RWPE2 (cell line): ENCODE results near the gene TBXT.
"Not testable (repeated sequence)": the region's sequence is repeated elsewhere in the genome, so short reads cannot be mapped to it uniquely, and the experiment has no call there.

Source experiments
- ATAC-seq: fragments of 200-7000 bp; cut with Tn5 transposase; 3 replicates; pipeline ENCODE4 v1.9.1; 2021; ENCODE audit warnings: low read depth
- DNase-seq: peaks from one replicate; pipeline ENCODE4 v3.0.0-alpha.2; 2020; ENCODE audit warnings: low spot score
- H3K27ac ChIP-seq: fragments of 450-650 bp; 2 replicates; pipeline ENCODE4 v1.5.1; 2017; ENCODE audit warnings: mild to moderate bottlenecking; ENCODE audit not compliant: poor library complexity, severe bottlenecking
- H3K27me3 ChIP-seq: fragments of 250-450 bp; sonication (Bioruptor Pico); 2 replicates; pipeline ENCODE4 v1.5.1; 2021; ENCODE audit warnings: mild to moderate bottlenecking, moderate library complexity; ENCODE audit not compliant: insufficient read depth, poor library complexity, severe bottlenecking
- H3K36me3 ChIP-seq: fragments of 250-450 bp; sonication (Bioruptor Pico); 2 replicates; pipeline ENCODE4 v1.5.1; 2020; ENCODE audit warnings: low read depth, mild to moderate bottlenecking, moderate library complexity
- H3K4me1 ChIP-seq: fragments of 250-450 bp; sonication (Bioruptor Pico); 2 replicates; pipeline ENCODE4 v1.5.1; 2021; ENCODE audit warnings: mild to moderate bottlenecking, moderate library complexity; ENCODE audit not compliant: insufficient read depth, poor library complexity, severe bottlenecking
- H3K4me3 ChIP-seq: fragments of 250-450 bp; sonication (Bioruptor Pico); 2 replicates; pipeline ENCODE4 v1.5.1; 2021; ENCODE audit warnings: mild to moderate bottlenecking, moderate library complexity; ENCODE audit not compliant: severe bottlenecking
- H3K9me3 ChIP-seq: fragments of 250-450 bp; sonication (Bioruptor Pico); 2 replicates; pipeline ENCODE4 v1.5.1; 2021; ENCODE audit warnings: mild to moderate bottlenecking, moderate library complexity; ENCODE audit not compliant: severe bottlenecking
- CTCF ChIP-seq: fragments of 450-650 bp; IDR thresholded peaks from one replicate; pipeline ENCODE4 v1.5.1; 2017; ENCODE audit warnings: mild to moderate bottlenecking, moderate library complexity; ENCODE audit not compliant: poor library complexity, severe bottlenecking

The TBXT gene

GRCh38 chr6:166192136-166192535 lies 24.5 kb upstream of the TBXT start:
- DNase-seq (no peak), ATAC-seq (no peak)
- H3K27me3 ChIP-seq = peaks cover 3% of the 10 kb centered on the region
- no peaks in the 10 kb centered on the region for H3K36me3 ChIP-seq
- TF ChIP-seq CTCF = no peak
- H3K4me3 ChIP-seq = no peak overlapping the region
- no peaks in the 10 kb centered on the region for H3K9me3 ChIP-seq
- no peaks in the 10 kb centered on the region for H3K4me1 ChIP-seq
- H3K27ac ChIP-seq = no peak overlapping the region

- no peak for TF ChIP-seq CTCF
- no peak overlapping the region for H3K27ac ChIP-seq
- H3K4me1 ChIP-seq = no peaks in the 10 kb centered on the region
- H3K27me3 ChIP-seq = no peaks in the 10 kb centered on the region
- no peak overlapping the region for H3K4me3 ChIP-seq
- H3K9me3 ChIP-seq = no peaks in the 10 kb centered on the region
- H3K36me3 ChIP-seq = no peaks in the 10 kb centered on the region
- ATAC-seq = no peak
- DNase-seq = no peak
Observed at GRCh38 chr6:166179704-166180103, 12.1 kb upstream of the TBXT start.

GRCh38 chr6:166176106-166176505 lies 8.5 kb upstream of the TBXT start:
- TF ChIP-seq CTCF = no peak
- H3K27me3 ChIP-seq = peaks cover 8% of the 10 kb centered on the region

GRCh38 chr6:166175093-166175492 lies 7.4 kb upstream of the TBXT start:
- H3K27ac ChIP-seq, H3K4me1 ChIP-seq, ATAC-seq, H3K36me3 ChIP-seq, H3K9me3 ChIP-seq, H3K4me3 ChIP-seq, DNase-seq: not testable (repeated sequence)
- H3K27me3 ChIP-seq = peaks cover 17% of the 10 kb centered on the region

More at GRCh38 chr6:166176106-166176505, 8.5 kb upstream of the TBXT start:
- Histone ChIP-seq H3K9me3 (no peaks in the 10 kb centered on the region), H3K27ac (no peak overlapping the region), H3K4me1 (no peaks in the 10 kb centered on the region), H3K4me3 (no peak overlapping the region), H3K36me3 (no peaks in the 10 kb centered on the region)
- DNase-seq (no peak), ATAC-seq (no peak)

- no peak for ATAC-seq
- Histone ChIP-seq H3K27ac (no peak overlapping the region), H3K27me3 (peaks cover 26% of the 10 kb centered on the region)
Observed at GRCh38 chr6:166174031-166174430, 6.4 kb upstream of the TBXT start.

More at GRCh38 chr6:166174031-166174430, 6.4 kb upstream of the TBXT start:
- no peak for TF ChIP-seq CTCF
- Histone ChIP-seq H3K4me3 (no peak overlapping the region), H3K4me1 (no peaks in the 10 kb centered on the region), H3K36me3 (no peaks in the 10 kb centered on the region), H3K9me3 (no peaks in the 10 kb centered on the region)
- no peak for DNase-seq
